GM20000 (cell line): ENCODE measurements around the gene MTX3.

Experiments used
- DNase-seq: peaks from one replicate; pipeline ENCODE4 v3.0.0; 2012; ENCODE audit warnings: low spot score
- CTCF ChIP-seq: IDR thresholded peaks from 2 replicates; pipeline ENCODE4 v1.5.1; 2012; ENCODE audit warnings: mild to moderate bottlenecking, control low read depth; ENCODE audit errors: extremely low read depth, missing control alignments

MTX3 gene

GRCh38 chr5:80034559-80034958 is 43.5 kb upstream of the MTX3 start:
- TF ChIP-seq CTCF, result no peak
- DNase-seq, result no peak

- no peak for TF ChIP-seq CTCF
- DNase-seq, result no peak
Measured at GRCh38 chr5:80033513-80033912, 42.5 kb upstream of the MTX3 start.

- no peak for DNase-seq
- TF ChIP-seq CTCF, result no peak
Measured at GRCh38 chr5:80031109-80031508, 40.0 kb upstream of the MTX3 start.

- TF ChIP-seq CTCF, result no peak
- DNase-seq, result no peak
Measured at GRCh38 chr5:80026841-80027240, 35.8 kb upstream of the MTX3 start.

- no peak for TF ChIP-seq CTCF
- no peak for DNase-seq
Measured at GRCh38 chr5:80025069-80025468, 34.0 kb upstream of the MTX3 start.

- no peak for DNase-seq
- TF ChIP-seq CTCF, result no peak
Measured at GRCh38 chr5:80010754-80011392, 19.8 kb upstream of the MTX3 start.

GRCh38 chr5:80008995-80009765 is 18.1 kb upstream of the MTX3 start:
- no peak for DNase-seq
- no peak for TF ChIP-seq CTCF
